ENCODE data around the gene KRT7. TPM values are rescaled to one million over a fixed set of nuclear protein-coding genes. Genes with fewer than 3 reads are reported as not detected.

Gene KRT7
- polyA plus RNA-seq, 1 experiment, result 4.6 TPM

DNA sequence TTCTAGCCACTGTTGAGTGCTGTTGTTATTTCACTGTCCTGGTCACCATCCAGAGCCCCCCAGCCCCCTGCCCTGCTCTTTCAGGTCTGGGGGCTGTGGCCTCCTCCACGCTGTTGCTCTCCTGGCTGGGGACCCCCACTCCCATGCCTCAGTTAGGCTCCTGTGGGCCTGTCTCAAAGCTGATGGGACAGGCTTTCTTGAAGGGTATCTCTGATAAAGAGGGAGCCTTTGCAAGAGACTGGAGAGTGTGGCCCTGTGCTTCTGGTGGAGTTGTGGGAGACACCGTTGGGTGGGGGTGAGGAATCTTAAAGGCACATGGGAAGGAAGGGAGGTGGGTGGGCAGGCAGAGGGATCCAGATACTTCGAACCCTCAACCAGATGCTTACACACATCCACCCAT is 29.2 kb downstream of the KRT7 start:
- TF ChIP-seq, protein P1, sequence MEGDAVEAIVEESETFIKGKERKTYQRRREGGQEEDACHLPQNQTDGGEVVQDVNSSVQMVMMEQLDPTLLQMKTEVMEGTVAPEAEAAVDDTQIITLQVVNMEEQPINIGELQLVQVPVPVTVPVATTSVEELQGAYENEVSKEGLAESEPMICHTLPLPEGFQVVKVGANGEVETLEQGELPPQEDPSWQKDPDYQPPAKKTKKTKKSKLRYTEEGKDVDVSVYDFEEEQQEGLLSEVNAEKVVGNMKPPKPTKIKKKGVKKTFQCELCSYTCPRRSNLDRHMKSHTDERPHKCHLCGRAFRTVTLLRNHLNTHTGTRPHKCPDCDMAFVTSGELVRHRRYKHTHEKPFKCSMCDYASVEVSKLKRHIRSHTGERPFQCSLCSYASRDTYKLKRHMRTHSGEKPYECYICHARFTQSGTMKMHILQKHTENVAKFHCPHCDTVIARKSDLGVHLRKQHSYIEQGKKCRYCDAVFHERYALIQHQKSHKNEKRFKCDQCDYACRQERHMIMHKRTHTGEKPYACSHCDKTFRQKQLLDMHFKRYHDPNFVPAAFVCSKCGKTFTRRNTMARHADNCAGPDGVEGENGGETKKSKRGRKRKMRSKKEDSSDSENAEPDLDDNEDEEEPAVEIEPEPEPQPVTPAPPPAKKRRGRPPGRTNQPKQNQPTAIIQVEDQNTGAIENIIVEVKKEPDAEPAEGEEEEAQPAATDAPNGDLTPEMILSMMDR (IDR thresholded peaks at IDR 0.05; ENCODE audit: low read depth, low read length), result no peak
- no peak for DNase-seq (ENCODE audit: low read depth, low spot score)
- Histone ChIP-seq H3K9me3 (ENCODE audit: control insufficient read depth, insufficient read depth, low read length) (peaks cover 7% of the 10 kb centered on the region), H3K27me3 (ENCODE audit: control insufficient read depth, insufficient read depth, low read length) (peaks cover 29% of the 10 kb centered on the region), H3K4me3 (ENCODE audit: low read depth, low read length) (no peak overlapping the region), H3K27ac (ENCODE audit: low read depth, low read length) (no peak overlapping the region)
- ChIA-PET CTCF (interaction anchor here (9.9 kb wide), 1 partner anchor 17 kb away, joined by 121 read pairs; no protein-coding TSS in a partner anchor), POLR2A (no interaction called here)

DNA sequence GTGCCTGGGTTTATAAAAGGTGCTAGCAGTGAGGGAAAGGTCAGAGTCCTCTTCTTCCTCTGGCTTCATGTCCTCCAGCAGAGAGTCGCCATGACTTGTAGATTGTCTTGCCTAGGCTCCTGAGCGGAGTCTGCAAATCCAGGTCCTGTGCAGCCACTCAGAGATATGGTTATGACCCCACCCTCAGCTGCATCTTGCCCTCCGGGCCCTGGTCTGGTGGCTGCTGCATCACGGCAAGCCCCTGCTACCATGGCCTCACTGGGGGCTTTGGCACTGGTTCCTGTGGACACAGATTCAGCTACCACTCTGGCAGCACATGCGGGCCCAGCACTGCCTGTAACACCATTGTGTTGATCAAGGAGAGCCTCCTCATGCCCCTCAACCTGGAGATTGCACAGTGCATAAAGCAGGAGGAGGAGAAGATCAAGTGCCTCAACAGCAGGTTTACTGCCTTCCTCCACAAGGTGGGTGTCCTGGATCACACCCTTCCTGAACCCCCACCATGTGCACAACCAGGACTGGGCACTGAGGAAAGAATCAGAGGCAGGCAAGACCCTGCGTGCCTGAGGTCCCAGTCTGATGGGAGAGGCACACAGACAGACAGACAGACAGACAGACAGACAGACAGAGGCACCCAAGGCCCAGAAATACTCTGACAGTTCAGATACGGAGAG is 30.9 kb downstream of the KRT7 start:
- Histone ChIP-seq H3K27ac (ENCODE audit: low read depth, low read length) (no peak overlapping the region), H3K4me3 (ENCODE audit: low read depth, low read length) (no peak overlapping the region), H3K27me3 (ENCODE audit: control insufficient read depth, insufficient read depth, low read length) (peaks cover 26% of the 10 kb centered on the region), H3K9me3 (ENCODE audit: control insufficient read depth, insufficient read depth, low read length) (peaks cover 7% of the 10 kb centered on the region)
- TF ChIP-seq, protein P1 (IDR thresholded peaks at IDR 0.05; ENCODE audit: low read depth, low read length), result no peak
- CTCF ChIA-PET, result interaction anchor here (0.6 to 9.9 kb wide), 3 partner anchors 15 to 948 kb away, joined by 3 to 121 read pairs (median 4); no protein-coding TSS in a partner anchor
- DNase-seq (ENCODE audit: low read depth, low spot score), result no peak
- POLR2A ChIA-PET, result interaction anchor here (0.6 kb wide), 1 partner anchor 32 kb away, joined by 4 read pairs; no protein-coding TSS in a partner anchor

DNA sequence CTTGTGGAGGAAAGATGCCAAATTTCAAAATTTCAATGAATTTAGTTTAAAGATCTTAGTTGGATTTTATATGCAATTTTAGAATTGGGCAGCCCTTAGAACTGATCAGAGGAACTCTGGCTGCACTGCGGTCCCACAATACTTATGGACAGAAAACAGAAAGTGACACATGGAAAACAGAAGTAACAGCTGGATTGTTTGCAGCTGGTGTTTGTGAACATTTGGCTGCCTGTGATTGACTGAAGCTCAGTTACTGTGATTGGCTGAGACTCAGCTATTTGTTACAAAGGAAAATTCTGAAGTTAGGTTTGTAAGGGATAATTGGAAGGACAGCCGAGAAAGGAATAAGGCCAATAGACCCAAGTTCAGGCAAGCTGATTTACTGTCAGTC is 31.4 kb downstream of the KRT7 start:
- no peak for DNase-seq (ENCODE audit: low read depth, low spot score)
- CTCF ChIA-PET, result interaction anchor here (1.0 to 9.9 kb wide), 3 partner anchors 15 to 52 kb away, joined by 3 to 121 read pairs (median 4); no protein-coding TSS in a partner anchor
- POLR2A ChIA-PET, result interaction anchor here (0.6 kb wide), 1 partner anchor 31 kb away, joined by 4 read pairs; no protein-coding TSS in a partner anchor
- TF ChIP-seq, protein P1 (IDR thresholded peaks at IDR 0.05; ENCODE audit: low read depth, low read length), result no peak
- no peak overlapping the region for H3K27ac ChIP-seq (ENCODE audit: low read depth, low read length)
- H3K9me3 ChIP-seq (ENCODE audit: control insufficient read depth, insufficient read depth, low read length), result peaks cover 7% of the 10 kb centered on the region
- H3K4me3 ChIP-seq (ENCODE audit: low read depth, low read length), result no peak overlapping the region
- H3K27me3 ChIP-seq (ENCODE audit: control insufficient read depth, insufficient read depth, low read length), result peaks cover 27% of the 10 kb centered on the region

DNA sequence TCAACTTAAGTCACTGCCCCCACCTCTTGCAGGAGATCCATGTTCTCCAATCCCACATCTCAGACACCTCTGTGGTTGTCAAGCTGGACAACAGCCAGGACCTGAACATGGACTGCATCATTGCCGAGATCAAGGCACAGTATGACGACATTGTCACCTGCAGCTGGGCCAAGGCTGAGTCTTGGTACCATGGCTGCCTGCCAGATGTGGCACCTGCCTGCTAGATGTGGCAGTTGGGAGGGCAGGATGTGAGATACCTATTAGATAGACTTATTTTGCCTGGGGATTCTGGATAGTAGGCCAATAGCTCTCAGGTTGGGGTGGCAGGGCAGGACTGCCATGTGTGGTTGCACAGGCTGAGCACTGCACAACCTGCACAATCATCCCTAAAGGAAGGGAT is 33.5 kb downstream of the KRT7 start:
- Histone ChIP-seq H3K4me3 (ENCODE audit: low read depth, low read length) (no peak overlapping the region), H3K27me3 (ENCODE audit: control insufficient read depth, insufficient read depth, low read length) (peaks cover 31% of the 10 kb centered on the region), H3K9me3 (ENCODE audit: control insufficient read depth, insufficient read depth, low read length) (peaks cover 7% of the 10 kb centered on the region), H3K27ac (ENCODE audit: low read depth, low read length) (no peak overlapping the region)
- POLR2A ChIA-PET, result no interaction called here
- TF ChIP-seq, protein P1 (IDR thresholded peaks at IDR 0.05; ENCODE audit: low read depth, low read length), result no peak
- CTCF ChIA-PET, result interaction anchor here (1.1 to 9.9 kb wide), 3 partner anchors 13 to 110 kb away, joined by 3 to 121 read pairs (median 5); no protein-coding TSS in a partner anchor
- DNase-seq (ENCODE audit: low read depth, low spot score), result no peak

DNA sequence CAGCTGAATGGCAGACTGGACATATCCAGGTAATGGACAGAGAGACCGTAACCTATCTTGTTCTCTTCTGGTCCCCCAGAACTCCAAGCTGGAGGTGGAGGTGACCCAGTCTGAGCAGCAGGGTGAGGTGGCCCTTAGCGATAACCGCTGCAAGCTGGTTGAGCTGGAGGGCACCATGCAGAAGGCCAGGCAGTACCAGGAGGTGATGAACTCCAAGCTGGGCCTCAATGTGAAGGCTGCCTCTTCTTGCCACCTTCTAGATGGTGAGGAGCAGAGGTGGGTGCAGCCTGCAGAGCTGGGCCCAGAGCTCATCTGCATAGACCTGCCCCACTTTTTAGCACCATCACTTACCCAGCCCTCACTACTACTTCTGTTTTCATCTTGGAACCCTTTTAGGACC is 34.2 kb downstream of the KRT7 start:
- DNase-seq (ENCODE audit: low read depth, low spot score), result no peak
- no peak overlapping the region for H3K4me3 ChIP-seq (ENCODE audit: low read depth, low read length)
- TF ChIP-seq, protein P1 (IDR thresholded peaks at IDR 0.05; ENCODE audit: low read depth, low read length), result no peak
- H3K27ac ChIP-seq (ENCODE audit: low read depth, low read length), result no peak overlapping the region
- peaks cover 30% of the 10 kb centered on the region for H3K27me3 ChIP-seq (ENCODE audit: control insufficient read depth, insufficient read depth, low read length)
- peaks cover 5% of the 10 kb centered on the region for H3K9me3 ChIP-seq (ENCODE audit: control insufficient read depth, insufficient read depth, low read length)
- POLR2A ChIA-PET, result no interaction called here
- CTCF ChIA-PET, result interaction anchor here (9.9 kb wide), 1 partner anchor 12 kb away, joined by 121 read pairs; no protein-coding TSS in a partner anchor
